GM23338 (cell line): ENCODE data around the gene ABCG2. TPM values are rescaled to one million over a fixed set of nuclear protein-coding genes. Genes with fewer than 3 reads are reported as not detected.

Experiments used
- ATAC-seq: fragments of 200-7000 bp; cut with Tn5 transposase; 3 replicates; pipeline ENCODE4 v1.9.1; 2020
- DNase-seq: peaks from one replicate; pipeline ENCODE4 v3.0.0-alpha.2; 2015; ENCODE audit warnings: low spot score
- H2AFZ ChIP-seq: fragments of 200-600 bp; sonication (generic); 2 replicates; pipeline ENCODE4 v1.8.0; 2016; ENCODE audit warnings: antibody characterized with exemption, mild to moderate bottlenecking, moderate library complexity
- H3F3A ChIP-seq: fragments of 200-600 bp; sonication (generic); replicated peaks from 2 replicates; pipeline ENCODE4 v1.8.0; 2017; ENCODE audit warnings: antibody characterized with exemption, mixed run types, low read depth
- H3K27ac ChIP-seq: fragments of 200-600 bp; sonication (generic); 2 replicates; pipeline ENCODE4 v1.6.1; 2016; ENCODE audit warnings: low read depth
- H3K27me3 ChIP-seq: fragments of 200-600 bp; sonication (generic); 2 replicates; pipeline ENCODE4 v1.8.0; 2016; ENCODE audit warnings: mild to moderate bottlenecking, mixed run types, moderate library complexity; ENCODE audit not compliant: insufficient read depth
- H3K36me3 ChIP-seq: fragments of 200-600 bp; sonication (generic); 2 replicates; pipeline ENCODE4 v1.8.0; 2016; ENCODE audit warnings: mild to moderate bottlenecking; ENCODE audit not compliant: insufficient read depth
- H3K4me1 ChIP-seq: fragments of 200-600 bp; sonication (generic); 2 replicates; pipeline ENCODE4 v1.8.0; 2016; ENCODE audit warnings: mild to moderate bottlenecking, moderate library complexity; ENCODE audit not compliant: insufficient read depth
- H3K4me2 ChIP-seq: fragments of 200-600 bp; sonication (generic); 2 replicates; pipeline ENCODE4 v1.7.1; 2017; ENCODE audit warnings: mixed run types
- H3K4me3 ChIP-seq: fragments of 200-600 bp; sonication (generic); 2 replicates; pipeline ENCODE4 v1.6.1; 2016; ENCODE audit warnings: mixed run types
- H3K79me2 ChIP-seq: fragments of 200-600 bp; sonication (generic); replicated peaks from 2 replicates; pipeline ENCODE4 v1.8.0; 2017; ENCODE audit warnings: mild to moderate bottlenecking; ENCODE audit not compliant: insufficient read depth
- H3K9me2 ChIP-seq: fragments of 200-600 bp; sonication (generic); 2 replicates; pipeline ENCODE4 v1.8.0; 2017; ENCODE audit not compliant: insufficient read depth
- H4K20me1 ChIP-seq: fragments of 200-600 bp; sonication (generic); replicated peaks from 2 replicates; pipeline ENCODE4 v1.8.0; 2017; ENCODE audit warnings: mild to moderate bottlenecking; ENCODE audit not compliant: insufficient read depth
- H3K27ac Mint-ChIP-seq: 2 replicates; pipeline ENCODE4 v1.8.0; 2020; ENCODE audit warnings: inconsistent platforms, mild to moderate bottlenecking, moderate library complexity, mixed read lengths
- H3K27me3 Mint-ChIP-seq: 3 replicates; pipeline ENCODE4 v1.8.0; 2022; ENCODE audit warnings: low read depth, mild to moderate bottlenecking, moderate library complexity, mixed read lengths, inconsistent platforms; ENCODE audit not compliant: insufficient read depth, poor library complexity
- H3K36me3 Mint-ChIP-seq: 3 replicates; pipeline ENCODE4 v1.8.0; 2021; ENCODE audit warnings: low read depth, mild to moderate bottlenecking, inconsistent platforms, moderate library complexity, mixed read lengths
- H3K4me1 Mint-ChIP-seq: 3 replicates; pipeline ENCODE4 v1.8.0; 2020; ENCODE audit warnings: mild to moderate bottlenecking, inconsistent platforms, mixed read lengths
- H3K4me3 Mint-ChIP-seq: 3 replicates; pipeline ENCODE4 v1.8.0; 2021; ENCODE audit warnings: moderate library complexity, mild to moderate bottlenecking, inconsistent platforms, mixed read lengths
- H3K9me3 Mint-ChIP-seq: 3 replicates; pipeline ENCODE4 v1.8.0; 2020; ENCODE audit warnings: moderate library complexity, mild to moderate bottlenecking, inconsistent platforms, mixed read lengths
- ETS1 ChIP-seq: IDR thresholded peaks from 2 replicates; pipeline ENCODE4 v1.6.1; 2016; ENCODE audit warnings: antibody characterized with exemption
- EZH2 ChIP-seq: fragments of 200-600 bp; sonication (generic); IDR thresholded peaks from one replicate; pipeline ENCODE4 v1.8.0; 2017; ENCODE audit warnings: antibody characterized with exemption, mild to moderate bottlenecking, low read depth; ENCODE audit not compliant: unreplicated experiment
- EZH2phosphoT487 ChIP-seq: fragments of 200-600 bp; sonication (generic); IDR thresholded peaks from one replicate; pipeline ENCODE4 v1.8.1; 2018; ENCODE audit warnings: antibody characterized with exemption; ENCODE audit not compliant: unreplicated experiment
- JUNB ChIP-seq: IDR thresholded peaks from one replicate; pipeline ENCODE4 v1.6.1; 2016; ENCODE audit warnings: antibody characterized with exemption; ENCODE audit not compliant: unreplicated experiment
- NANOG ChIP-seq: IDR thresholded peaks from 2 replicates; pipeline ENCODE4 v1.6.1; 2016; ENCODE audit warnings: antibody characterized with exemption, borderline replicate concordance
- POLR2AphosphoS5 ChIP-seq: IDR thresholded peaks from 2 replicates; pipeline ENCODE4 v1.6.1; 2016; ENCODE audit warnings: antibody characterized with exemption, low read depth
- REST ChIP-seq: IDR thresholded peaks from one replicate; pipeline ENCODE4 v1.6.1; 2018; ENCODE audit warnings: antibody characterized with exemption; ENCODE audit not compliant: unreplicated experiment
- STAT1 ChIP-seq: IDR thresholded peaks from one replicate; pipeline ENCODE4 v1.6.1; 2016; ENCODE audit warnings: antibody characterized with exemption; ENCODE audit not compliant: unreplicated experiment
- ZNF114 ChIP-seq: fragments of 250-450 bp; sonication (Bioruptor Pico); IDR thresholded peaks from 2 replicates; pipeline ENCODE4 v1.5.0; 2020; ENCODE audit warnings: mild to moderate bottlenecking, moderate library complexity
- ZNF331 ChIP-seq: fragments of 250-450 bp; sonication (Bioruptor Pico); IDR thresholded peaks from 2 replicates; pipeline ENCODE4 v1.5.0; 2020; ENCODE audit warnings: low read depth, mild to moderate bottlenecking, moderate library complexity
- ZNF462 ChIP-seq: fragments of 250-450 bp; sonication (Bioruptor Pico); IDR thresholded peaks from 2 replicates; pipeline ENCODE4 v1.5.0; 2020; ENCODE audit warnings: mild to moderate bottlenecking, moderate library complexity
- polyA plus RNA-seq: library from polyadenylated mRNA; unstranded; fragments of >200 nt; fragmentation: Nextera tagmentation; extraction: Ambion mirVana; gene quantifications from 2 replicates; pipeline ENCODE4 v1.2.1, GENCODE V29; 2016
- total RNA-seq: library from RNA; depleted of rRNA; stranded (reverse); fragments of >200 nt; shearing (Covaris generic); gene quantifications from 2 replicates; pipeline ENCODE4 v1.2.3, GENCODE V29; 2014

ABCG2 gene
- total and polyA plus RNA-seq, 2 experiments from 2014 or later = 1.5 to 10.6 TPM

GRCh38 chr4:88166608-88167007 lies 8.2 kb upstream of the ABCG2 start (continued):
- TF ChIP-seq REST = no peak

GRCh38 chr4:88163336-88163735 lies 4.9 kb upstream of the ABCG2 start:
- Histone ChIP-seq H3K4me2 (peak overlapping the region; percentile 46), H3K4me3 (no peak overlapping the region), H3K27ac (peak overlapping the region; percentile 36), H3K79me2 (no peaks in the 10 kb centered on the region), H3F3A (peaks cover 7% of the 10 kb centered on the region; the same call in 1 of the 2 replicates), H4K20me1 (no peaks in the 10 kb centered on the region), H3K9me2 (no peaks in the 10 kb centered on the region), H3K36me3 (no peaks in the 10 kb centered on the region), H3K4me1 (peaks cover 28% of the 10 kb centered on the region), H3K27me3 (peaks cover 7% of the 10 kb centered on the region; the same call in 1 of the 2 replicates), H2AFZ (no peak overlapping the region)
- ATAC-seq (no peak), DNase-seq (peak; percentile 36)
- Mint-ChIP-seq H3K9me3 (peaks cover 10% of the 10 kb centered on the region; the same call in 2 of the 3 replicates), H3K36me3 (peaks cover 6% of the 10 kb centered on the region; the same call in 1 of the 3 replicates), H3K4me3 (no peak overlapping the region), H3K27ac (no peak overlapping the region), H3K4me1 (peaks cover 17% of the 10 kb centered on the region), H3K27me3 (peaks cover 8% of the 10 kb centered on the region)
- TF ChIP-seq ZNF331 (CRISPR knock-in tag) = no peak
- TF ChIP-seq JUNB = no peak
- TF ChIP-seq NANOG = no peak
- no peak for TF ChIP-seq ETS1
- no peak for TF ChIP-seq EZH2
- TF ChIP-seq EZH2phosphoT487 = no peak
- no peak for TF ChIP-seq REST
- no peak for TF ChIP-seq ZNF114 (CRISPR knock-in tag)
- no peak for TF ChIP-seq ZNF462 (CRISPR knock-in tag)
- TF ChIP-seq STAT1 = no peak
- TF ChIP-seq POLR2AphosphoS5 = no peak
